Muscle of leg (tissue), 11 donors: ENCODE data around the gene DUS3L. TPM values are rescaled to one million over a fixed set of nuclear protein-coding genes. Genes with fewer than 3 reads are reported as not detected.

ENCODE experiments used
- DNase-seq: peaks from one replicate; pipeline ENCODE4 v3.0.0; 2013
- H3K27ac ChIP-seq: one replicate; pipeline ENCODE4 v1.5.1; 2013; ENCODE audit warnings: mild to moderate bottlenecking, low read length, control low read depth
- H3K27me3 ChIP-seq: one replicate; pipeline ENCODE4 v1.6.1; 2013; ENCODE audit warnings: low read length; ENCODE audit not compliant: control insufficient read depth, insufficient read depth
- H3K36me3 ChIP-seq: one replicate; pipeline ENCODE4 v1.6.1; 2013; ENCODE audit warnings: low read length; ENCODE audit not compliant: control insufficient read depth, insufficient read depth
- H3K4me1 ChIP-seq: one replicate; pipeline ENCODE4 v1.6.1; 2013; ENCODE audit warnings: low read length; ENCODE audit not compliant: control insufficient read depth, insufficient read depth
- H3K4me3 ChIP-seq: one replicate; pipeline ENCODE4 v1.5.1; 2013; ENCODE audit warnings: low read length, control low read depth
- H3K9me3 ChIP-seq: replicated peaks from 2 replicates; pipeline ENCODE4 v1.6.1; 2013; ENCODE audit warnings: low read depth, low read length; ENCODE audit not compliant: control insufficient read depth
- WGBS: methylation state at CpG from one replicate; pipeline ENCODE4 v1.1.5; 2013; ENCODE audit warnings: missing lambda C conversion rate; ENCODE audit not compliant: insufficient coverage; 5-methylcytosine and 5-hydroxymethylcytosine counted together
- polyA plus RNA-seq, 8 donors: library from polyadenylated mRNA; unstranded; fragments of 120-200 nt; gene quantifications; one replicate each; pipeline versions ENCODE4 v1.2.1 to v1.2.3, GENCODE V29; 2013; ENCODE audit warnings: inconsistent platforms in 1 of 8, low replicate concordance in 1 of 8; ENCODE audit not compliant: insufficient read length in 8 of 8, insufficient read depth in 1 of 8
- total RNA-seq: library from RNA; stranded (reverse); fragments of 120-200 nt; gene quantifications from one replicate; pipeline ENCODE4 v1.2.4, GENCODE V29; 2013

The DUS3L gene
- total and polyA plus RNA-seq, 9 donors: 16.3 to 26.6 (median 21.1) TPM

GRCh38 chr19:5829567-5830310 is 38.8 kb upstream of the DUS3L start:
- Histone ChIP-seq H3K27ac (no peak overlapping the region), H3K27me3 (peaks cover 12% of the 10 kb centered on the region), H3K4me3 (peak overlapping the region; percentile 68), H3K9me3 (no peaks in the 10 kb centered on the region), H3K36me3 (no peaks in the 10 kb centered on the region), H3K4me1 (peaks cover 31% of the 10 kb centered on the region)
- no peak for DNase-seq
- WGBS: 35% methylated on average over 26 of the region's 34 CpGs

GRCh38 chr19:5828661-5829566 is 38.0 kb upstream of the DUS3L start:
- Histone ChIP-seq H3K4me3 (peak overlapping the region; percentile 68), H3K4me1 (peaks cover 31% of the 10 kb centered on the region), H3K27ac (peak overlapping the region; percentile 91), H3K36me3 (no peaks in the 10 kb centered on the region), H3K9me3 (no peaks in the 10 kb centered on the region), H3K27me3 (peaks cover 12% of the 10 kb centered on the region)
- WGBS: under 1% methylated on average over 32 of the region's 47 CpGs
- peak; percentile 56 for DNase-seq

- Histone ChIP-seq H3K36me3 (no peaks in the 10 kb centered on the region), H3K4me3 (peak overlapping the region; percentile 68), H3K9me3 (no peaks in the 10 kb centered on the region), H3K27me3 (peaks cover 15% of the 10 kb centered on the region), H3K4me1 (peaks cover 31% of the 10 kb centered on the region), H3K27ac (peak overlapping the region; percentile 91)
- peak; percentile 97 for DNase-seq
- WGBS: under 1% methylated on average over 88 of the region's 91 CpGs
These were observed 37.1 kb upstream of the DUS3L start for GRCh38 chr19:5827891-5828660.

GRCh38 chr19:5827342-5827890 is 36.5 kb upstream of the DUS3L start:
- Histone ChIP-seq H3K4me1 (peaks cover 31% of the 10 kb centered on the region), H3K9me3 (no peaks in the 10 kb centered on the region), H3K36me3 (no peaks in the 10 kb centered on the region), H3K4me3 (peak overlapping the region; percentile 68), H3K27me3 (peaks cover 16% of the 10 kb centered on the region), H3K27ac (peak overlapping the region; percentile 20)
- WGBS: 9% methylated on average over 31 of the region's 37 CpGs
- DNase-seq: no peak

GRCh38 chr19:5826531-5827341 is 35.8 kb upstream of the DUS3L start:
- Histone ChIP-seq H3K9me3 (no peaks in the 10 kb centered on the region), H3K27me3 (peaks cover 17% of the 10 kb centered on the region), H3K36me3 (no peaks in the 10 kb centered on the region), H3K4me3 (no peak overlapping the region), H3K4me1 (peaks cover 35% of the 10 kb centered on the region), H3K27ac (no peak overlapping the region)
- peak; percentile 69 for DNase-seq
- WGBS: 22% methylated on average over 21 of the region's 24 CpGs

GRCh38 chr19:5825178-5825577 is 34.2 kb upstream of the DUS3L start:
- peaks cover 17% of the 10 kb centered on the region for H3K27me3 ChIP-seq

GRCh38 chr19:5824751-5825150 is 33.8 kb upstream of the DUS3L start:
- H3K27me3 ChIP-seq: peaks cover 14% of the 10 kb centered on the region
- no peaks in the 10 kb centered on the region for H3K9me3 ChIP-seq
- WGBS: 76% methylated on average over 9 of the region's 10 CpGs
- no peak overlapping the region for H3K27ac ChIP-seq
- peaks cover 32% of the 10 kb centered on the region for H3K4me1 ChIP-seq
- no peak for DNase-seq
- H3K36me3 ChIP-seq: no peaks in the 10 kb centered on the region
- no peak overlapping the region for H3K4me3 ChIP-seq

More at GRCh38 chr19:5825178-5825577, 34.2 kb upstream of the DUS3L start:
- Histone ChIP-seq H3K36me3 (no peaks in the 10 kb centered on the region), H3K4me3 (no peak overlapping the region), H3K9me3 (no peaks in the 10 kb centered on the region), H3K4me1 (peaks cover 35% of the 10 kb centered on the region), H3K27ac (no peak overlapping the region)
- no peak for DNase-seq
- WGBS: 93% methylated on average over 16 of the region's 21 CpGs

- H3K4me1 ChIP-seq: peaks cover 23% of the 10 kb centered on the region
- no peaks in the 10 kb centered on the region for H3K36me3 ChIP-seq
- H3K9me3 ChIP-seq: no peaks in the 10 kb centered on the region
- no peak for DNase-seq
- peaks cover 4% of the 10 kb centered on the region for H3K27me3 ChIP-seq
- 81% methylated on average over 30 of the region's 30 CpGs for WGBS
- H3K4me3 ChIP-seq: no peak overlapping the region
- H3K27ac ChIP-seq: no peak overlapping the region
These were observed 32.8 kb upstream of the DUS3L start for GRCh38 chr19:5823579-5824281.
